NCI-H1048 (cell line): ENCODE results near the gene RGS2.

Experiments used
- DNase-seq: peaks from one replicate; lab custom pipeline; 2025; lab: John Stamatoyannopoulos, UW

Gene RGS2

DNA sequence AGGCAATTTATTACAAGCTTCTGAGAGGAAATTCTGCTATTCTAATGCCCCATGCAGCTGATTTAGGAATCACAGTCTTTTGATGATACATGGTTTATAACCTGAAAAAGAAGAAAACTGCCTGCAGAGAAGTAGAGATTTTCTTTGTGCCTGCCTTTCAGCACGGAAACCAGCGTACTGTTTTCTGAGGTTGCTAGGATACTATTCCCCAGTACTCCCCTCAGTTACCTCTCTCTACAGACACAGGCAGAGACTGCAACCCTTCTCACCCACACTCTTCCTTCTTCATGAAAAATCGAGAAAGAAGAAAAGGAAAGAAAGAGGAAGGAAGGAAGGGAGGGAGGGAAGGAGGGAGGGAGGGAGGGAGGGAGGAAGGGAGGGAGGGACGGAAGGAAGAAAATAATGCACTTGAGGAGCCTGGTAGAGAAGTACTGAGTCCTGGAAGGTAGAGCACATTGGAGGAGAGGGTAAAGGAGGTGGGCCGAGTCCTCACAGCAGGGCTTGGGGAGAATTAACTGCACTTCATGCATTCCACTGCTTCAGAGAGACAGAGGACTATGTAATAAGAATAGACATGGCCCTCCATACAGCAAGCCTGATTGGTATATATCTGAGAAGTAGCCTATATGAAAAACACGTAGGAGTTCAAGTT lies 21.9 kb downstream of the RGS2 start:
- DNase-seq, result no peak

DNA sequence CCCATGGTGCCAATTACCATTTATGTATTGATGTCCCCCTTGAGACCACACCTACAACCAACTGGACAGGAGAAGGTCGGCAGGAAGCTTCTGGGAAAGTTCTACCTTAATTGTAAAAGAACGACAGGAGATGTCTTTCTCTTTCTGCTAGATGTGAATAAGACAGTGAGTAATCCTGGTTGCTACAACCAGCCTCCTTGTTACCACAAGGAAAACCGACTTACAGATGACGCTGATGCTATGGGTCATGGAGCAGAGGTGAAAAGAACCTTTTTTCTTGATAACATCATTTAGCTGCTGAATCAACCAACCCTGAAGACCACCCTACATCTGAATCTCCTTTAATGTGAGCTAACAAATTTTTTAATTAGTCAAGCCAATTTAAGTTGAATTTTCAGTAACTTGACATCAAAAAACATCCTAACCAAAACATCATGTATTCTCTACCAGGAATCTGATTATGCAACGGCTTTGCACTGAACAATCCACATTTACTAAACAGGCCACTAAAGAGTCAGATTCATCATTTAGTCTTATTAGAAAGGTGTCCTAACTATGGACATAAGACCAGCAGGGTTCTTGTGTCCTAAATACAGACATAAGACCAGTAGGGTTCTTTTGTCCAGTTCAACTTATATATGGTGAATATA lies 23.0 kb downstream of the RGS2 start:
- no peak for DNase-seq

DNA sequence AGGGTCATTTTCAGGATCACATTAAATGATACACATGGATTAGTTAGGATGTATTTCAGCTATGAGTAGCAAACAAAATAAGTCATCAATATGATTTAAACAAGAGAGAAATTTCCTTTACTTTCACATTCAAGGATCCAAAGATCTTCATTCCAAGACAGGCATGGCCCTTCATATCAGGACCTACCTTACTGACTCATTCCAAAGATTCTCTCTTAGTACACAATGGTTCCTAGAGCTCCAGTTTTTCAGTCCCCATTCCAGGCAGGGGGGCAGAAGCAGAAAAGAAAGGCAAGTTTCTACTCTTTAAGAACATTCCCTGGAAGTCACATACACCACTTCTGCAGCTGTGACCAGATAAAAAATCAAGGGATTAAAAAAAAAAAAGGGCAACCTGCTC lies 23.7 kb downstream of the RGS2 start:
- no peak for DNase-seq

DNA sequence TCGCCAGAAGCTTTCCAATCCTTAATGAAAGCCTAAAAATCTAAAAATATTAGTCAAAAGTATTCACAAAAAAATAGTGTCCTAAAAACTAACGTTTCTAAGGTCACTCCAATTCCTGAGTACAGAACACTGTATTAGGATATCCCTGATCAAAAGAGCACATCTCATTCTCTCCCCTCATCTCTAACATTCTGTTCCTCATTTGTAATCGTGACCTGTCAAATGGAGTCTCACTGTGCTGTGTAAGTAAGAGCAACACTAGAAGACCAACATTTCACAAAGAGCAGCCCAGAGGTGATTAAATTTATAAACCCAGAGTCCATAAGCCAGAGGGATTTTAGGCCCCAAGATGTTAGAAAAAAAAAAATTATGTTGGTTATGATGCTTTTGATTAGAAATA lies 26.3 kb downstream of the RGS2 start:
- DNase-seq, result no peak

DNA sequence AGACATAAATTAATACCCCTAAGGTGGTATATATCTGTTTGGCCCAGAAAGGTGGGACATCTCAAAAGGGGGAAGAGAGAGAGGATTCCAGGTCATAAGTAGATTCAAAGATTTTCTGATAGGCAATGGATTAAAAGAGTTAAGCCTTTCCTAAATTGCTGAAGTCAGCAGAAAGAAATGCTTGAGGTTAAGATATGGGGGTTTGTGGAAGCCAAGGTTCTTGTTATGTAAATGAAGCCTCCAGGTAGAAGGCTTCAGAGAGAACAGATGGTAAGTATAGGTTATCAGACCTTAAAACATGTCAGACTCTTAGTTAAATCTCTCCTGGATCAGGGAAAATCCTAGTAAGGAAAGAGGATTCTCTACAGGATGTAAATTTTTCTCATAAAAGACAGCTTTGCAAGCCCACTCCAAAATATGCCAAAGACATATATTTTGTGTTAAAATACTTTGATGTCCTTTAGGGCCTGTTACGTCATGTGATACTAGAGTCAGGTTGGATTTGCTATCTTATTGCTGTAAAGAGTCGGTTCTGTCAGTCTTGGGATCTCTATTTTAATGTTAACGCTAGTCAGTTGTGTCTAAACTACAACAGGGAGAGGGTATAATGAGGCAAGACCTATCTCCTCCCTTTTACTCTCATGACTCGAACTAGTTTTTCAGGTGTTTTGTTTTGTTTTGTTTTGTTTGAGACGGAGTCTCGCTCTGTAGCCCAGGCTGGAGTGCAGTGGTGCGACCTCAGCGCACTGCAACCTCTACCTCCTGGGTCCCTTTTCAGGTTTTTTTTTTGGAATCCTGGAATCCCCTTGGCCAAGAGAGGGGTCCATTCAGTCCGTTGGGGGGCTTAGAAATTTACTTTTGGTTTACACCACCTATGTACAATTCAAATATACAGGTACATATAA lies 30.6 kb downstream of the RGS2 start:
- DNase-seq, result no peak

DNA sequence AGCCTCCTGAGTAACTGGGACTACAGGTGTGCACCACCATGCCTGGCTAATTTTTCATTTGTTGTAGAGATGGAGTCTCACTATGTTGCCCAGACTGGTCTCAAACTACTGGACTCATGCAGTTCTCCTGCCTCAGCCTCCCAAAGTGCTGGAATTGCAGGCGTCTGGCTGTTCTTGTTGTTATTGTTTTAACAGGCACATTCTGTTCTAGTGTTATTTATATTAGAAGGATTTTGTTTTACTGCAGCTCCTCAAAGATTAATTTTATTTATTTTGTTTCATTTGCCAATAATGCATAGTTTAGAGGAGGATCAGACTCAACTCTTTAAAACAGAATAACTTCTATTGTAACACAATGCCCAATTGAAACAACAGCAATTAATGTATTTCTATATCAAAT lies 35.5 kb downstream of the RGS2 start:
- DNase-seq, result no peak

DNA sequence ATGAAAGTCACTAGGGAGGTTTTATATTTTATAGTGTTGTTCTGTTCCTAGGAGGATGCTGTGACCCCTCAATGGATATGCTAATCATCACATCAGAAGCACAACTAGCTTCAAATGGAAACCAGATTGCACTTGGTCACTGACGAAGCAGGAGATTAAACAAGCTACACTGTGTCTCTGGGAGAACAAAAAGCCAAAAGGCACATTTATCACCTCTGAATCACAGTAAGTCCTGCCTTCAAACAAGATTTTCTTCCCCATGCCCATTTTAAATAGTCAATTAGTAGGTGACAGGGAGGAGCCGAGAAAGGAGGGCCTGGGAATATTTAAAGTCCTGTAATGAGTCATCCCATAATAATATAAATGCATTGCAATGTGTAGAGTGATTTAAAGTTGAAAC lies 38.1 kb downstream of the RGS2 start:
- no peak for DNase-seq

DNA sequence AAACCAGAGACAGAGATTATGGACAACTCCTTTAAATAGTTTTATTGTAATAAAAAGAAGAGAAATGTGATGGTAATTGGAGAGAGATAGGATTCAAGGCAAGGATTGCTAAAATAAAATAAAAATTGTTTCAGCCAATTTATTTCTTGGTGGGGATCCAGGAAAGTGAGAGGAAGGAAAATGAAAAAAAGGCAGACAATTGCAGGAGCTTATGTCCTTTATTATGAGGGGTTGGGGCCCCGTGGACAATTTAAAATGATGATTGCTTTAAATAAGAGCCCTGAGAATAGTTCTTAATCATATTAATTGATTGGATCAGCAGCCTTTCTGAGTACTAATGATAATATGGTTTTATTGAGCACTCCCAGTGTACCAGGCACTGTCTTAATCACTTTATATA lies 40.2 kb downstream of the RGS2 start:
- DNase-seq, result no peak

DNA sequence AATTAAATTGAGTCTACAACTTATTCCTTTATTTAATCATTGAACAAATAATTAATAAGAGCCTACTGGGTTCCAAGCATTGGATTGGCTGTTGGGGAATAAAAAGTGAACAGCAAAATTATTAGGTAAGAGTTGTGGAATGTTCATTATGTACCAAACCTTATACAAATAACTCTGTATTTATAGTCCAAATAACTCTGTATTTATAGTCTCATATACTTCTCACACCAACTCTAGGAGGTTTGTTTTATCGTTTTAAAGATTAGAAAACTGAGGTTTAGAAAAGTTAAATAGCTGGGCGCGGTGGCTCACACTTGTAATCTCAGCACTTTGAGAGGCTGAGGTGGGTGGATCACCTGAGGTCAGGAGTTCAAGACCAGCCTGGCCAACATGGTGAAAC lies 40.6 kb downstream of the RGS2 start:
- no peak for DNase-seq

DNA sequence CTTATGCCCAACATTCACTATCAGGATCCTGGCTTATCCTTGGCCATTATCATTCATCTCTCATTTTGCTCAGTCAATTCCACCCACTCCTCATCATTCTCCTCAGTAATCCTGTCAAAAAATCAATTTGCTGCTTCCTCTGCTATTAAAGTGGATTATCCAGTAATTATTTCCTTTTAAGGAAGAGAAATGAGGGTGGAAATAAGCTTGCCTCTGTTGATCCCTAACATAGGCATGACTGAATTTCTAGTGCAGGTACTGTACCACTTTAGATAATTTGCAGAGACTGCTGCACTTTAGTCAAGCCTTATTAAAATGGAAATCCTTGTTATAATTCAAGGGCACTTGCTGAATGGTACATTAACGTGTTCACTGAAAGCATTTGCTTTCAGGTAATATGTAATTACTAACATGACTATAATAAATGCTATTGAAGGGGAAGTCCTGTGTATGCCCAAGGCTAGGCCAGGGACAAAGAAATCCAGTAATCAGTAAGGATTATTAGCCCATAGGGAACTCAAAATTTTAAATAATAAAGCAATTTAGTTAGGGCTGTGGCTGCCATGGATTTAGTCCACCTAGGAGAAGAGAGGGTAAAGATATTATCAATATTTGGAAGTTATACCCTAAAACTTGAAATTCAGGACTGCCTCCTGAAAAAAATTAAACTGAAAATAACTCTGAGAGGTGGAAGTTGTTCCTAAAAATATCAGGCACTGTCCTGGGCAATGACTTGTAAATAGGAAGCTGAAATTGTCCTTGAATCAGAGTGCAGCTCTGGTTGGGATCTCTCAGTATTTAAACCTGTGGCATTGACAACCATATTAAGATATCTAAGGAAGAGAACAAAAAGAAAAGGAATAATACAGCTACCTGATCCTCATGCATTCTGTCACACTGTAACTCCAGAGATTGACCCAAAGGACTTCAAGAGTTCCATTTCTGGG lies 43.4 kb downstream of the RGS2 start:
- DNase-seq, result no peak

DNA sequence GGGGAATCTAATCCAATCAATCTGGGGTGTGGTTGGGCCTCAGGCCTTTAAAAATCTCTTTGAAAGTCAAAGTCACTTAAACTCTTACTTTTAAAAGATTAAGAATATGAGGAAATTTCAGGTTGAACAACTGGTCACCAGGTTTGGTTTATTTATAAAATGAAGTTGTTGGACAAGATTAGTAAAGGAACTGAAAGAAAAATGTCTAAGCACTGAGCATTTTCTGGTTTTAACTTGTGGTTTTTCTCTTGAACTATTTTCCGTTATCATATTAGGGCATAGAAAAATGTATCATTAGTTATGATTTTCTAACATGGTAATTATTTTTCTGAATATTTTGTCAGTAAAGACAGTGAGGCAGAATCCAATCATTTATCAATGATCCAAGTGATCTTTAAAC lies 49.6 kb downstream of the RGS2 start:
- DNase-seq, result no peak

DNA sequence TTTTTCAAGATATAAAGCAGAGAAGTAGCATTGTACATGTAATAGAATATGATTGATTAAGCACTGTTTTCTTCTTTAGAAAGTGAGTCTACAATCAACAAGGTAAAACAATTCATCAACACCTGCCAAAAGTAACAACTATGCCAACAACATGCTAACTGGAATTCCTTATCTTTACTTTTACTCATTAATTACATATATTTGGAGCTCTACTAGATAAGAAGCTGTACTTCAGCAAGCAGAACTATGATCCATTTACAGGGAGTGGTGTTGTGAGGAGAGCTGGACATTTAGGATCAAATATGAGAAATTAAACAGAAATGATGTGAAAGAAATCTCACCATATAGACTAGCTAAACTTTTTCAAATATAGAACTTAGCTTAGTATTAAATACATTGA lies 51.0 kb downstream of the RGS2 start:
- no peak for DNase-seq

DNA sequence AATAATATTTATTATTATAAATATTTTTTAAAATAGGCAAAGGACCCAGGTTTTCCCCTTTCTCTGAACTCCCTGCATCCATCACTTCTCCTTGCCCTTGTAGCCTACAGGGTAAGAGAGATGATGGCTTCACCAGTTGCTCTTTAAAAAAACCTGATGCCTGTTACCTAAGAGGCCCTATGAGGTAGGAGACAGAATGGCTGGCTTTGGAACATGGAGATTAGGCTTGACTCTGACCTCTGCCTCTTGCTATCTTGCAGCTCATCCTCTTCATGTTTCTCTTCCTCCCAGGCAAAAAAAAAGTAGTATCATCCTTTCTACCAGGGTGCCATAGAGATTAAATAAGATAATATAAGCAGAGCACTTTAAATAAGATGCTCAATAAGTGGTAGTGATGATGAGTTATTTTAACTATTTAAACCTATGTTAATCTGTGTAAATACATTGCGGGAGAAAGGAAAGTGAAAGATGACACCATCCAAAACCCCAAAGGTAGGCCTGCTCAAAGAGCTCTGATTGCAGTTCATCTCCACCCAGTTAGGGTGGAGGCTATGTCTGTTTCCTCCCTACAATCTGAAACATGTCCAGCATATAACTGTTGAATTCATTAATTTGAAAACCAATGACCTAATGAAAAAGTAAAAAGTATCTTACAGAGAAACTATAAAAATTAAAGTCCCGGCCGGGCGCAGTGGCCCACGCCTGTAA lies 51.8 kb downstream of the RGS2 start:
- no peak for DNase-seq

DNA sequence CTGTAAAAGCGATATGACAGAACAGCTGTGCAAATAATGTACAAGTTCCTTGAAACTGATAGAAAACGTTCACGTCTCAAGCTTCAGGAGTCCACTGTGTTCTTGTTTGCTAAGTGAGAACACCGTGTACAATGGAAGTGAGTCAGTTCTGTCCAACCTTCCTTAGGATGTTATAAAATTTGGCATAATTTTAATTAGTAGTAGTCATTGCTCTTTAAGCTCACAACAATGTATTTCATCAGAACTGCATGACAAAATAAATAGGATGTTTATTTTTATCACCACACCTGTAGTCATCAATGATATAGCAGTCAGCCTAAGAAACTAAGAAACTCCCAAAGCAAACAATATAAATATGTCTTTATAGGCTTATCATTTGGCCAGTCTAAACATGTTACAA lies 53.0 kb downstream of the RGS2 start:
- DNase-seq, result no peak
